OCI-LY7 (cell line): ENCODE measurements around the gene TMEM109. TPM values are rescaled to one million over a fixed set of nuclear protein-coding genes. Genes with fewer than 3 reads are reported as not detected.

Experiments
- BruUV-seq: library from RNA; stranded (reverse); fragments of 400-500 nt; replicated peaks from 2 replicates; lab custom pipeline; 2021; lab: Mats Ljungman, UMichigan
- CTCF ChIA-PET: fragments of 300-600 bp; sonication (Branson Sonifier 250); formaldehyde crosslinking; loops from one replicate; lab custom pipeline; 2022; ENCODE audit warnings: antibody characterized with exemption; ENCODE audit not compliant: unreplicated experiment; lab: Charles Lee
- POLR2A ChIA-PET: fragments of 300-600 bp; sonication (Branson Sonifier 250); formaldehyde crosslinking; loops from one replicate; lab custom pipeline; 2022; ENCODE audit warnings: antibody characterized with exemption; lab: Charles Lee
- DNase-seq: peaks from one replicate; pipeline ENCODE4 v3.0.0-alpha.2; 2015; ENCODE audit warnings: low spot score
- H2AFZ ChIP-seq: fragments of 200-600 bp; sonication (generic), shearing (Covaris generic); 2 replicates; pipeline ENCODE4 v1.6.1; 2014; ENCODE audit warnings: mild to moderate bottlenecking, antibody characterized with exemption, low read length, moderate library complexity
- H3K27ac ChIP-seq: fragments of 200-600 bp; sonication (generic); 2 replicates; pipeline ENCODE4 v1.5.1; 2014; ENCODE audit warnings: mixed run types, low read depth, mild to moderate bottlenecking, moderate library complexity, low read length, inconsistent platforms; ENCODE audit not compliant: poor library complexity, severe bottlenecking
- H3K36me3 ChIP-seq: fragments of 200-600 bp; sonication (generic); 2 replicates; pipeline ENCODE4 v1.6.1; 2014; ENCODE audit warnings: mild to moderate bottlenecking, antibody characterized with exemption, low read length, moderate library complexity, mixed read lengths; ENCODE audit not compliant: insufficient read depth
- H3K4me1 ChIP-seq: fragments of 200-600 bp; sonication (generic); 2 replicates; pipeline ENCODE4 v1.5.1; 2014; ENCODE audit warnings: mild to moderate bottlenecking, low read length; ENCODE audit not compliant: insufficient read depth, poor library complexity, severe bottlenecking
- H3K4me2 ChIP-seq: fragments of 200-600 bp; sonication (generic); 2 replicates; pipeline ENCODE4 v1.6.1; 2014; ENCODE audit warnings: mild to moderate bottlenecking, low read length
- H3K4me3 ChIP-seq: fragments of 200-600 bp; sonication (generic); 2 replicates; pipeline ENCODE4 v1.5.1; 2014; ENCODE audit warnings: mild to moderate bottlenecking, low read depth, low read length; ENCODE audit not compliant: poor library complexity, severe bottlenecking
- H3K79me2 ChIP-seq: fragments of 200-600 bp; sonication (generic); 2 replicates; pipeline ENCODE4 v1.6.1; 2016; ENCODE audit warnings: low read depth, mild to moderate bottlenecking, low read length, moderate library complexity, mixed read lengths; ENCODE audit not compliant: insufficient read depth
- H3K9me2 ChIP-seq: fragments of 200-600 bp; sonication (generic); 2 replicates; pipeline ENCODE4 v1.6.1; 2016; ENCODE audit warnings: mild to moderate bottlenecking, low read length, mixed read lengths; ENCODE audit not compliant: insufficient read depth
- H3K9me3 ChIP-seq: fragments of 200-600 bp; sonication (generic); 2 replicates; pipeline ENCODE4 v1.6.1; 2014; ENCODE audit warnings: mild to moderate bottlenecking, mixed run types, low read length, mixed read lengths
- H4K20me1 ChIP-seq: fragments of 200-600 bp; sonication (generic); 2 replicates; pipeline ENCODE4 v1.6.1; 2014; ENCODE audit warnings: mild to moderate bottlenecking, antibody characterized with exemption, low read length, moderate library complexity, mixed read lengths; ENCODE audit not compliant: insufficient read depth
- CTCF ChIP-seq: fragments of 200-600 bp; sonication (generic); conservative IDR thresholded peaks from 2 replicates; pipeline ENCODE4 v1.5.1; 2014; ENCODE audit warnings: mild to moderate bottlenecking, antibody characterized with exemption, low read length, moderate library complexity, mixed read lengths
- EZH2phosphoT487 ChIP-seq: fragments of 200-600 bp; sonication (generic); IDR thresholded peaks from 2 replicates; pipeline ENCODE4 v1.6.1; 2018; ENCODE audit warnings: low read depth, borderline replicate concordance, mild to moderate bottlenecking, mixed run types, antibody characterized with exemption, low read length, moderate library complexity, mixed read lengths
- intact Hi-C: fragments of 100-400 bp; cut with micrococcal nuclease; formaldehyde crosslinking; loops from one replicate; pipeline ENCODE4 v1.10.0; 2022; ENCODE audit not compliant: unreplicated experiment
- total RNA-seq, 2 experiments: library from RNA; depleted of rRNA in 1 of 2; stranded (reverse); fragments of >200 nt in 1 of 2; shearing (Covaris generic) in 1 of 2; gene quantifications; 2 replicates each; pipeline ENCODE4 v1.2.3, GENCODE V29; 2014 to 2022

The TMEM109 gene
- total RNA-seq, 2 experiments from 2014 or later: 57.0 to 67.8 TPM

- BruUV-seq: no TSS peak
- intact Hi-C loops: no loop called here
- H3K4me1 ChIP-seq: no peaks in the 10 kb centered on the region
- no peaks in the 10 kb centered on the region for H3K9me3 ChIP-seq
- no peaks in the 10 kb centered on the region for H3K9me2 ChIP-seq
- TF ChIP-seq CTCF (no peak), EZH2phosphoT487 (no peak)
- H3K36me3 ChIP-seq: no peaks in the 10 kb centered on the region
- no peak for DNase-seq
- H4K20me1 ChIP-seq: no peaks in the 10 kb centered on the region
- H2AFZ ChIP-seq: no peak overlapping the region
- H3K27ac ChIP-seq: no peak overlapping the region
- ChIA-PET CTCF (interaction anchor here (1.1 kb wide), 1 partner anchor 17 kb away, joined by 3 read pairs; no protein-coding TSS in a partner anchor), POLR2A (interaction anchor here (0.7 kb wide), 1 partner anchor 150 kb away, joined by 3 read pairs; no protein-coding TSS in a partner anchor)
- H3K4me3 ChIP-seq: no peak overlapping the region
- no peaks in the 10 kb centered on the region for H3K79me2 ChIP-seq
- H3K4me2 ChIP-seq: no peak overlapping the region
Observed at GRCh38 chr11:60870733-60871377, 43.1 kb upstream of the TMEM109 start.

GRCh38 chr11:60871378-60872061 lies 42.4 kb upstream of the TMEM109 start:
- no peaks in the 10 kb centered on the region for H3K4me1 ChIP-seq
- no TSS peak for BruUV-seq
- H3K79me2 ChIP-seq: no peaks in the 10 kb centered on the region
- H3K9me2 ChIP-seq: no peaks in the 10 kb centered on the region
- POLR2A ChIA-PET: interaction anchor here (0.7 kb wide), 1 partner anchor 151 kb away, joined by 3 read pairs; no protein-coding TSS in a partner anchor
- H3K36me3 ChIP-seq: no peaks in the 10 kb centered on the region
- no peak overlapping the region for H3K4me3 ChIP-seq
- H4K20me1 ChIP-seq: no peaks in the 10 kb centered on the region
- no peak overlapping the region for H2AFZ ChIP-seq
- no peak overlapping the region for H3K4me2 ChIP-seq
- no peaks in the 10 kb centered on the region for H3K9me3 ChIP-seq
- CTCF ChIA-PET: interaction anchor here (1.1 kb wide), 1 partner anchor 16 kb away, joined by 3 read pairs; no protein-coding TSS in a partner anchor
- TF ChIP-seq CTCF: no peak
- H3K27ac ChIP-seq: no peak overlapping the region
- intact Hi-C loops: no loop called here
- DNase-seq: no peak
